GM06990 (cell line): ENCODE data around the gene GNAI2.
"Not testable (repeated sequence)": the region's sequence is repeated elsewhere in the genome, so short reads cannot be mapped to it uniquely, and the experiment has no call there.

ENCODE experiments used
- DNase-seq: peaks from one replicate; pipeline ENCODE4 v3.0.0-alpha.2; 2011; ENCODE audit not compliant: insufficient read length; ENCODE audit errors: extremely low read depth
- H3K27me3 ChIP-seq: replicated peaks from 2 replicates; pipeline ENCODE4 v1.6.0; 2011; ENCODE audit warnings: low read length; ENCODE audit not compliant: control insufficient read depth, insufficient read depth
- H3K36me3 ChIP-seq: 2 replicates; pipeline ENCODE4 v1.5.1; 2011; ENCODE audit warnings: low read length; ENCODE audit not compliant: control insufficient read depth, insufficient read depth
- H3K4me3 ChIP-seq: replicated peaks from 2 replicates; pipeline ENCODE4 v1.5.1; 2011; ENCODE audit warnings: low read depth, mild to moderate bottlenecking, control low read depth, low read length
- TF ChIP-seq, protein P1 (sequence below): IDR thresholded peaks from 2 replicates; pipeline ENCODE4 v1.5.1; 2011; ENCODE audit warnings: low read length, control low read depth, mild to moderate bottlenecking, inconsistent platforms; ENCODE audit not compliant: insufficient read depth, poor library complexity, severe bottlenecking

The GNAI2 gene

DNA sequence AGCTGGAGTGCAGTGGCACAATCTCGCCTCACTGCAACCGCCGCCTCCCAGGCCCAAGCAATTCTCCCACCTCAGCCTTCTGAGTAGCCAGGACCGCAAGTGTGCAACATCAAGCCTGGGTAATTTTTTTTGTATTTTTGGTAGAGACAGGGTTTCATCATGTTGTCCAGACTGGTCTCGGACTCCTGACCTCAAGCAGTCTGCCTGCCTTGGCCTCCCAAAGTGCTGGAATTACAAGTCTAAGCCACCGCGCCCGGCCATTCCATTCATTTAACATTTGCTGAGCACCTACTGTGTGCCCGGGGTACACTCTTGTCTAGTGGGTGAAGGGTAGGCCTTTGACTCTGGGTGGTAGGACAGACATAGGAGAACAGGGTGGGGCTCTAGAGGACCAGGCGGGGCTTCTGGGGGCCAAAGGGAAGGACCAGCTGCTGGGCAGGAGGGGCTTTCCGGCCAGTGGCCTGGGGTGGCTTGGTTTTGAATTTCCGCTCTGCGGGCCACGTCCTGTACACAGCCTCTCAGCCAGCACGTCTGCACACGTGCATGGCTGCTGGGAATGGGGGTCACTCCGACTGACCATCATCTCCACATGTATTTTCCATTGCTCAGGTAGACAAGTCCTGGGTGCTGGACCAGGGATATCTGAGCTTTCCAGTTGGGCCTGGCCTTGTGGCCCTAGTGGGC, 28.5 kb upstream of the GNAI2 start:
- Histone ChIP-seq H3K4me3 (no peak overlapping the region), H3K36me3 (no peaks in the 10 kb centered on the region), H3K27me3 (peaks cover 3% of the 10 kb centered on the region)
- TF ChIP-seq, protein P1, sequence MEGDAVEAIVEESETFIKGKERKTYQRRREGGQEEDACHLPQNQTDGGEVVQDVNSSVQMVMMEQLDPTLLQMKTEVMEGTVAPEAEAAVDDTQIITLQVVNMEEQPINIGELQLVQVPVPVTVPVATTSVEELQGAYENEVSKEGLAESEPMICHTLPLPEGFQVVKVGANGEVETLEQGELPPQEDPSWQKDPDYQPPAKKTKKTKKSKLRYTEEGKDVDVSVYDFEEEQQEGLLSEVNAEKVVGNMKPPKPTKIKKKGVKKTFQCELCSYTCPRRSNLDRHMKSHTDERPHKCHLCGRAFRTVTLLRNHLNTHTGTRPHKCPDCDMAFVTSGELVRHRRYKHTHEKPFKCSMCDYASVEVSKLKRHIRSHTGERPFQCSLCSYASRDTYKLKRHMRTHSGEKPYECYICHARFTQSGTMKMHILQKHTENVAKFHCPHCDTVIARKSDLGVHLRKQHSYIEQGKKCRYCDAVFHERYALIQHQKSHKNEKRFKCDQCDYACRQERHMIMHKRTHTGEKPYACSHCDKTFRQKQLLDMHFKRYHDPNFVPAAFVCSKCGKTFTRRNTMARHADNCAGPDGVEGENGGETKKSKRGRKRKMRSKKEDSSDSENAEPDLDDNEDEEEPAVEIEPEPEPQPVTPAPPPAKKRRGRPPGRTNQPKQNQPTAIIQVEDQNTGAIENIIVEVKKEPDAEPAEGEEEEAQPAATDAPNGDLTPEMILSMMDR: no peak
- no peak for DNase-seq

DNA sequence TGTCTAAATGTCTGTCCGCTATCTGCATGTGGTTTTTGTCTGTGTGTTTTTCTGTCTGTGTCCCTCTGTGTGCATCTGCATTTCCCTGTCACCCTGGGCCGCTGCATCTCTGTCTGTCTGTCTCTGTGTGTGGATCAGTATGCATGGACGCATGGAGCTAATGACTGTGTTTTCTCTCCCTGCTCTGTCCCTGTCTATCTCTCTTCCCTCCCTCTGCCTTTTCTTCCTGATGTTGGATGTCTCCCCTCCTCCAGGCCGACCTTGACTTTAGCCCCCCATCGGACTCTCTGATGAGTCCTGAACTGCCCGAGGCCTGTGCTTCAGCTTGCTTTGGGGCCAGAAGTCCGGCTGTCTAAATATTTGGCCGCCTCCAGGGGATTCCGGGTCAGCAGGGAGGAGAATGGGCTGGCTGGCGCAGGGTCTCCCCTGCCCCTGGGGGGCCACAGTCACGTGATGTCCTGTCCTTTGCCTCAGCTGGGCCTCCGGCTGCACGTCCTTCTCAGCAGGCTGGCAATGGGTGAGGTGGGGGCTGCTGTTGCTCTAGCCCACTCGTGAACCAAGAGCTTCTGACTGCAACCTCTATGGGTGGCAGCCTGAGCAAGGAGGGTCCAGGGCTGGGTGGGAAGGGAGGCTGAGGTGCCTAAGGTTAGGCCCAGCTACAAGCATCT, 27.2 kb upstream of the GNAI2 start:
- Histone ChIP-seq H3K36me3 (no peaks in the 10 kb centered on the region), H3K4me3 (no peak overlapping the region), H3K27me3 (peaks cover 1% of the 10 kb centered on the region; the same call in 1 of the 2 replicates)
- TF ChIP-seq, protein P1: no peak
- no peak for DNase-seq

DNA sequence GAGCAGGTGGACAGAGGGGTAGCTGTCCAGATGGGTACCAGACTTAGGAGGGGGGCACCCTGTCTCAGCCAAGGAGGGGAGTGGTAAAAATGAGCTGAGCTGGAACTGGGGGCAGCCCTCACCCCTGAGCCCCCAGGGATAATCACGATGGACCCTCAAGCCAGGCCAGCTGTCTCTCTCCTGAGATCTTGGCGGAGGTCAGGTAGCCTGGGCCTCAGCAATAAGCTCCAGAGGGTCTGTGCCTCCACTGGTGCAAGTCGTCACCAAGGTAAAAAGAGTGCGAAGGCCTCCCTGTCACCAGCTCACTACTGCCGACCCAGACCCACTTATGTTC, 25.9 kb upstream of the GNAI2 start:
- TF ChIP-seq, protein P1: no peak
- Histone ChIP-seq H3K27me3 (no peaks in the 10 kb centered on the region; the same call in 1 of the 2 replicates), H3K4me3 (no peak overlapping the region), H3K36me3 (no peaks in the 10 kb centered on the region)
- DNase-seq: no peak

DNA sequence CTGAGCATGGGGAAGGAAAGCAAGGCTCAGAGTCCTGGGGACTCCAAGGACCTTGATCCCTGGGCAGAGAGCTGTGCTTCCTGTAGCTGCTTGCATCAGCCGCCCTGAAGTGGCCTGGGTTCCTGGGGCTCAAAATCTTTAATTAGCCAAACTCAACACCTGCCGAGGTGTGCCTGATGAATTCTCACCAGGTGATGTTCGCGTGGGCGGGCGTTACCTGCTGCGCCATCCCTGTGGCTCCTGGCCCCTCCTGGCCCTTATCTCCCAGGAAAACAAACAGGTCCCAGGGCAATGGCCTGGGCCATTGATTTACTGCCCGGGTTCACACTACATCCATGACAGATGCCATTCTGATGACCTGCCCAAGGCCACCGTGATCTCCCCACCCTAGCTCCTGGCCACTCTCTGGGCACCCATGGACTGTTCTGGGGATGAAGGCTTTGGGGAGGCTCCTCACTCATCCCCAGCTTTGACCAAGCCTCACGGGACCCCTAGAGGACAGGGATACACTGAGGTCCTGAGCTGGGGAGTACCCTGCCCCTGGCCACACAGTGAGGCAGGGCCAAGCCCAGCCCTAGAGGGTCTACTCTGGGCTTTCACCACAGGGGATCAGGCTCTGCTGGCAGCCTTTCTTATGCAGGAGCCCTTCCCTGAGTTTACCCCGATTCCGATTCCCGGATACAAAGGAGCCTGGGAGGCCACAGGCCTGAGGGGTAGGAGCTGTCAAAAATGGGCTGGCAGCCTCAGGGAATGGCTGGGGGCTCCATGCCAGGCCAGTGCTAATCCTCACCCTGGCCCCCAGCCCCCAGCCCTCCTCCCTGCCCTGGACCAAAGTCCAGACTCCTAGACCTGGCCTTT, 25.3 kb upstream of the GNAI2 start:
- Histone ChIP-seq H3K4me3 (no peak overlapping the region), H3K27me3 (no peaks in the 10 kb centered on the region; the same call in 1 of the 2 replicates), H3K36me3 (no peaks in the 10 kb centered on the region)
- DNase-seq: no peak
- TF ChIP-seq, protein P1: no peak

DNA sequence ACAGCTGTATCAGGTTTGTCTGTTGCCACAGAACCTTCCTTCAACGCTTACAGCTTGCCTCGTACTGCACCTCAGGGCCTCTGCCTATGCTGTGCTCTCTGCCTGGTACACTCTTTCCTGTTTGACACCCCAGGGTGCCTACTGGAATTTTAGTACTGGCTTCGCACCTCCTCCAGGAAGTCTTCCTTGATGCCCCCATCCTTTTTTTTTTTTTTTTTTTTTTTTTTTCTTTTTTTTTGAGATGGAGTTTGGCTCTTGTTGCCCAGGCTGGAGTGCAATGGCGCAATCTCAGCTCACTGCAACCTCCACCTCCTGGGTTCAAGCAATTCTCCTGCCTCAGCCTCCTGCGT, 24.7 kb upstream of the GNAI2 start:
- H3K27me3 ChIP-seq, H3K36me3 ChIP-seq, DNase-seq, H3K4me3 ChIP-seq: not testable (repeated sequence)

DNA sequence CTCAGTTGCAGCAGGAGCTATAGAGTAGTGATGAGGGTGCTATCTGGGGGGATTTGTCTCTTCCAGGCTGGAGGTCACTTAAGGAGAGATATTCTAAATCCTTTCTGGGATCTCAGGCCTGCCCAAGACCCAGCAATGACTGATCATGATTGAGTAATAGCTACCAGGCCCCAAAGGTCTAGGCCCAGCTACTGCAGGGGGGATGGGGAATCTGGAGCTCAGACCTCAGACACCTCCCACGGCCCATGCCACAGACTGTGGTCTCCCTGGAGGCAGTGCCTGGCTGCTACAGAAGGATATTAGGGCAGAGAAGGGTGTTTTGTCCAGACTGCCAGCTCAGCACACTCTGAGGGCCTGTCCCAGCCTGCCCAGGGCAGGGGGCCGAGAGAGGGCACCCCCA, 24.1 kb upstream of the GNAI2 start:
- Histone ChIP-seq H3K36me3 (no peaks in the 10 kb centered on the region), H3K27me3 (no peaks in the 10 kb centered on the region; the same call in 1 of the 2 replicates), H3K4me3 (no peak overlapping the region)
- TF ChIP-seq, protein P1: no peak
- DNase-seq: no peak
